Measurements from ENCODE around the gene SULF2.

Gene SULF2

DNA sequence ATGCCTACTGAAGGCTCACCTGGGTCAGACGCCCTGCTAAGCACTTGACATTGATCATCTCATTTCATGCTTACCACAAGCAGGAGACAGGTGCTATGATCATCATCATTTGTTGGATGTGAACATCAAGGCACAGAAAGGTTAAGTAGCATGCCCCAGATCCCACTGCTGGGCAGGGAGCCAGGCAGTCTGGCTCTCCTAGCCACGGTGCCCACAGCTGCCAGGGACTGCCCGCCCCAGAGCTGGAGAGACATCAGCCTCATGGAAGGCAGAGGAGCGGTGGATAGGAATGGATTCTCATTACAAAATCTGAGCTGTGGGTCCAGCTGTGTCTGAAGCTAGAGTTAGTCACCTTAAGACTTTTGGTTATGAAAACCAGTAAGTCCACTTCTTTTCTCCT is 3.6 kb downstream of the SULF2 start:
- TF ChIP-seq, protein P1, sequence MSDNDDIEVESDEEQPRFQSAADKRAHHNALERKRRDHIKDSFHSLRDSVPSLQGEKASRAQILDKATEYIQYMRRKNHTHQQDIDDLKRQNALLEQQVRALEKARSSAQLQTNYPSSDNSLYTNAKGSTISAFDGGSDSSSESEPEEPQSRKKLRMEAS (IDR thresholded peaks at IDR 0.05), result no peak
- no peak for TF ChIP-seq TCF12 (IDR thresholded peaks at IDR 0.05; ENCODE audit: low read depth)

DNA sequence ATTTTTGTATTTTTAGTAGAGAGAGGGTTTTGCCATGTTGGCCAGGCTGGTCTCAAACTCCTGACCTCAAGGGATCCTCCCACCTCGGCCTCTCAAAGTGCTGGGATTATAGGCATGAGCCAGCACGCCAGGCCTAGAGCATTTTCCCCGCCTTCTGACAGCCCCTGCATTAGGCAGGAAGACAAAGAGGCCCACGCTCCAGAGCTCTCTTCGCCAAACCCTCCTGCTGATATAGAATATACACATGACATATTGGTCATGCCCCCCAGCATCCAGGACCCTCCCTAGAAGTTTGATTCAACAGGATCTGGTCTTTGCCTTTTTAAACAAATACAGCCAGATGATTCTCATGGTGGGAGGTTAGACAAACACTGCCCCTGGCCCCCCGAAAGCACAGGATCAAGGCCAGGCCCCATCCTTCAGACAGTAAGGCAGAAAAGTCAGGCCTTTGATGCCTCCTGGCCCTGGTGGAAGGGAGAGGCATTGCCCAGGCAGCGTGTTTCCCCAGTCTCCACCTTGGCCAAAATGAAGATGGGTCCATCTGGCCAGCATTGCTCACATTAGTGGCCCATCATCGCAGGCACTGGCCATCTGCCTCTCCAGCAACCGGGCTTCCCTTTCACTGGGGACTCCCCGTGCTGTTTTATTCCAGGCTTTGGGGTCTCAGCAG is 4.4 kb downstream of the SULF2 start:
- TF ChIP-seq, protein P2, sequence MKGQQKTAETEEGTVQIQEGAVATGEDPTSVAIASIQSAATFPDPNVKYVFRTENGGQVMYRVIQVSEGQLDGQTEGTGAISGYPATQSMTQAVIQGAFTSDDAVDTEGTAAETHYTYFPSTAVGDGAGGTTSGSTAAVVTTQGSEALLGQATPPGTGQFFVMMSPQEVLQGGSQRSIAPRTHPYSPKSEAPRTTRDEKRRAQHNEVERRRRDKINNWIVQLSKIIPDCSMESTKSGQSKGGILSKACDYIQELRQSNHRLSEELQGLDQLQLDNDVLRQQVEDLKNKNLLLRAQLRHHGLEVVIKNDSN (IDR thresholded peaks at IDR 0.05), result no peak
- TF ChIP-seq, protein P1 (IDR thresholded peaks at IDR 0.05), result no peak
- TF ChIP-seq FOXM1 (IDR thresholded peaks at IDR 0.05; ENCODE audit: borderline replicate concordance, low read depth), result no peak
- TF ChIP-seq EGR1 (IDR thresholded peaks at IDR 0.05), result no peak
- no peak for TF ChIP-seq NFIC (IDR thresholded peaks at IDR 0.05)

DNA sequence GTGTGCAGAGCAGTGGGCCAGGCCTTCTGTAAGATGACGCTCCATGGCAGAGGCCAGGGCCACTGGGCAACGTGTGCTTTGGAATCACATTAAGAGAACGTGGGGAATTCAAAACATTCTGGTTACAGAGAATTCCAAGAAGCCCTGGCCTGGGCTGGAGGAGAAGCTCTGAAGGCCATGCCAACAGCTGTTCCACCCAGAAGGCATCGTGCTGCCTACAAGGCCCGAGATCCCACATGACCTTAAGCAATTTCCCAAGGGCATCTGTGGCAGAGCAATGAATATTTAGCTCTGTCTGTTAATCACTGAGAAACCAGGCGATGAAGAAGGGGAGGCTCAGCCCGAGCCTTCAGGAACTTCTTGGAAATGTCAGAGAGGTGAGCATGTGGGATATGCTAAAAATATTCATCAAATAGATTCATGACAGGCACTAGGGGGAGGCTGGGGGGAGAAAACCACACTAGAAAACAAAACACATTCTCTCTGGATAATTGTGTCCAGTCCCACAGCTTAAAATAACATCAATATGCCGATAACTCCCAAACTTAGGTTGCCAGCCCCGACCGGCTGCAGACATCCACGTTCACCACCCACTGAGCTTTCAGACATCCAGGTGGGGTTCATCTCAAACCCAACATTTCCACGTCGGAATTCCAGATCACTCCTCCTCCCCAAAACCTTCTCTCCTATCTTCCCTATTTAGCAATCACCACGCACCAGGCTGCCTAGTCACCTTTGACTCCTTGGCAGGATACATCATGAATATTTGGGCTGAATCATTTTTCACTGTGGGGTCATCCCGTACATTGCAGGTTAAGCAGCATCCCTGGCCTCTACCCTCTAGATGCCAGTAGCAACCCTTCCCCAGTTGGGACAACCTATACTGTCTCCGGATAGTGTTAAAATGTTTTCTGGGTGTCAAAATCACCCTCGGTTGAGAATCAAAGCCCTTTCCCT is 6.6 kb downstream of the SULF2 start:
- TF ChIP-seq EGR1 (IDR thresholded peaks at IDR 0.05) (no peak), TAF1 (IDR thresholded peaks at IDR 0.05; ENCODE audit: low read depth) (no peak), FOXM1 (IDR thresholded peaks at IDR 0.05; ENCODE audit: borderline replicate concordance, low read depth) (no peak), NFIC (IDR thresholded peaks at IDR 0.05) (no peak), TCF12 (IDR thresholded peaks at IDR 0.05; ENCODE audit: low read depth) (no peak), TEAD4 (IDR thresholded peaks at IDR 0.05) (no peak), YY1 (IDR thresholded peaks at IDR 0.05; ENCODE audit: low read depth) (no peak), EP300 (IDR thresholded peaks at IDR 0.05; ENCODE audit: borderline replicate concordance) (no peak), ZBTB7A (IDR thresholded peaks at IDR 0.05; ENCODE audit: low read depth) (no peak), RAD21 (IDR thresholded peaks at IDR 0.05; ENCODE audit: low read depth) (no peak), CREB1 (IDR thresholded peaks at IDR 0.05; ENCODE audit: low read depth) (no peak), CEBPB (IDR thresholded peaks at IDR 0.05) (no peak)
- TF ChIP-seq, protein P1 (IDR thresholded peaks at IDR 0.05), result no peak
- TF ChIP-seq, protein P3, sequence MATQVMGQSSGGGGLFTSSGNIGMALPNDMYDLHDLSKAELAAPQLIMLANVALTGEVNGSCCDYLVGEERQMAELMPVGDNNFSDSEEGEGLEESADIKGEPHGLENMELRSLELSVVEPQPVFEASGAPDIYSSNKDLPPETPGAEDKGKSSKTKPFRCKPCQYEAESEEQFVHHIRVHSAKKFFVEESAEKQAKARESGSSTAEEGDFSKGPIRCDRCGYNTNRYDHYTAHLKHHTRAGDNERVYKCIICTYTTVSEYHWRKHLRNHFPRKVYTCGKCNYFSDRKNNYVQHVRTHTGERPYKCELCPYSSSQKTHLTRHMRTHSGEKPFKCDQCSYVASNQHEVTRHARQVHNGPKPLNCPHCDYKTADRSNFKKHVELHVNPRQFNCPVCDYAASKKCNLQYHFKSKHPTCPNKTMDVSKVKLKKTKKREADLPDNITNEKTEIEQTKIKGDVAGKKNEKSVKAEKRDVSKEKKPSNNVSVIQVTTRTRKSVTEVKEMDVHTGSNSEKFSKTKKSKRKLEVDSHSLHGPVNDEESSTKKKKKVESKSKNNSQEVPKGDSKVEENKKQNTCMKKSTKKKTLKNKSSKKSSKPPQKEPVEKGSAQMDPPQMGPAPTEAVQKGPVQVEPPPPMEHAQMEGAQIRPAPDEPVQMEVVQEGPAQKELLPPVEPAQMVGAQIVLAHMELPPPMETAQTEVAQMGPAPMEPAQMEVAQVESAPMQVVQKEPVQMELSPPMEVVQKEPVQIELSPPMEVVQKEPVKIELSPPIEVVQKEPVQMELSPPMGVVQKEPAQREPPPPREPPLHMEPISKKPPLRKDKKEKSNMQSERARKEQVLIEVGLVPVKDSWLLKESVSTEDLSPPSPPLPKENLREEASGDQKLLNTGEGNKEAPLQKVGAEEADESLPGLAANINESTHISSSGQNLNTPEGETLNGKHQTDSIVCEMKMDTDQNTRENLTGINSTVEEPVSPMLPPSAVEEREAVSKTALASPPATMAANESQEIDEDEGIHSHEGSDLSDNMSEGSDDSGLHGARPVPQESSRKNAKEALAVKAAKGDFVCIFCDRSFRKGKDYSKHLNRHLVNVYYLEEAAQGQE (IDR thresholded peaks at IDR 0.05; ENCODE audit: low read depth), result no peak
- TF ChIP-seq, protein P2 (IDR thresholded peaks at IDR 0.05), result no peak

DNA sequence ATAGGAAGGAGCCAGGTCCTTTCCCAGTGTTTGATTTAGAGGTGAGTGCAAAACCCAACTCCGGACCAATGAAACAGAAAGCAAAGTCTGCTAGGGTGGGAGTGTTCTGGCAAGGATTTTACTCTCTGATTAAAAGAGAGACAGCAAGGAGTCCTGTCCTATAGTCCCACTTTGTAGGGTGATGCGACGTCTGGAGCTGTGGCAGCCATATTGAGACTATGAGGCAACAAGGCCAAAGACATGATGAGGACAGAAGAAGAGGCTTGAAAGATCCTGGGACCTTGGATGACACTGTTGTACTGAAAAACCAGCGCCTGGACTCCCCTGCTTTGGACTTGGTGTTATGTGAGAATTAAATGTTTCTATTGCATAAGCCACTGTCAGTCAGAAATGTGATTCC is 8.1 kb downstream of the SULF2 start:
- TF ChIP-seq, protein P1 (IDR thresholded peaks at IDR 0.05), result no peak
- TF ChIP-seq RAD21 (IDR thresholded peaks at IDR 0.05; ENCODE audit: low read depth), result no peak
- TF ChIP-seq, protein P3 (IDR thresholded peaks at IDR 0.05; ENCODE audit: low read depth), result no peak
- no peak for TF ChIP-seq FOXM1 (IDR thresholded peaks at IDR 0.05; ENCODE audit: borderline replicate concordance, low read depth)
- no peak for TF ChIP-seq TEAD4 (IDR thresholded peaks at IDR 0.05)
- TF ChIP-seq TCF12 (IDR thresholded peaks at IDR 0.05; ENCODE audit: low read depth), result no peak
- TF ChIP-seq ZBTB7A (IDR thresholded peaks at IDR 0.05; ENCODE audit: low read depth), result no peak
- TF ChIP-seq, protein P2 (IDR thresholded peaks at IDR 0.05), result no peak
- no peak for TF ChIP-seq EP300 (IDR thresholded peaks at IDR 0.05; ENCODE audit: borderline replicate concordance)
- no peak for TF ChIP-seq CREB1 (IDR thresholded peaks at IDR 0.05; ENCODE audit: low read depth)
- no peak for TF ChIP-seq TAF1 (IDR thresholded peaks at IDR 0.05; ENCODE audit: low read depth)
- no peak for TF ChIP-seq NFIC (IDR thresholded peaks at IDR 0.05)
- no peak for TF ChIP-seq YY1 (IDR thresholded peaks at IDR 0.05; ENCODE audit: low read depth)
- TF ChIP-seq EGR1 (IDR thresholded peaks at IDR 0.05), result no peak
- no peak for TF ChIP-seq CEBPB (IDR thresholded peaks at IDR 0.05)
